GM12873 (cell line): ENCODE data around the gene HASPIN.

Experiments
- CTCF ChIP-seq: IDR thresholded peaks from 2 replicates; pipeline ENCODE4 v1.5.1; 2012; ENCODE audit warnings: low read depth, mild to moderate bottlenecking, moderate library complexity, low read length, control low read depth; ENCODE audit not compliant: insufficient read depth; ENCODE audit errors: missing control alignments

HASPIN gene

DNA sequence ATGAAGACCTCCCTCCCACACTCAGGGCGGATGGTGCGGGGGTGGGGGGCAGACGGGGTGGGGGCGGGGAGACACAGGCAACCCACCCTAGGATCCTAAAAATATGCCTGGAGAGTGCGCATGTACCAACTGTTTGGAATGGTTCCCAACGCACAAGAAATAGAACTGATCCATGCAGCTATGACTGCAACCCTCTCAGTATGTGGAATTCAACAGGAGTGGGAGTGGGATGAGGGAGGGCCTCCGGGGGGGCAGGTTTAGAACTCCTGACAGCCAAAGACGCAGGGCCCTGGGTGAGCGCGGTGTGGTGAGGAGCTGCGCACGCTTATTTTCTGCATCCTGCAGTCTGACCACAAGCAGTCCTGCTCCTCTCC lies 26.6 kb upstream of the HASPIN start:
- TF ChIP-seq CTCF: no peak

- no peak for TF ChIP-seq CTCF
These were observed 25.6 kb upstream of the HASPIN start for GRCh38 chr17:3698139-3698538.

GRCh38 chr17:3699951-3700350 lies 23.8 kb upstream of the HASPIN start:
- no peak for TF ChIP-seq CTCF

GRCh38 chr17:3704931-3705717 lies 18.6 kb upstream of the HASPIN start:
- no peak for TF ChIP-seq CTCF

DNA sequence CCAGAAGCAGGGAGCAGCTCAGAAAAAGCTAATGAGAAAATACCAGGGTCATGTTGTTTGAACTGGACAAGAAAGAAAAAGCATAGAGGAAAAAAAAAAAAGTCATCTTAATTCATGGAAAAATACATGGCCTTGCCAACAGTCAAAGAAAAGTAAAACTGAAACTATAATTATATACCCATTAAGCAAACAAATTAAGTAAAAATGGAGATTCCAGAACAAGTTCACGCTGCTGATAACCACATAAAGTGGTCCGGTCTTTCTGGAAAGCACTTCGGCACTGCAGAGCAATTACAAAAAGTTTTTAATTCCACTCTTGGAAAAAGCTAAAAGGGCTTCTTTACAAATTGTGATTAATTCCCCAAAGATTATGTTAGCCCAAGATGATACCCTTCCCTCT lies 15.3 kb upstream of the HASPIN start:
- no peak for TF ChIP-seq CTCF

- TF ChIP-seq CTCF: no peak
These were observed 12.7 kb upstream of the HASPIN start for GRCh38 chr17:3710951-3711383.

DNA sequence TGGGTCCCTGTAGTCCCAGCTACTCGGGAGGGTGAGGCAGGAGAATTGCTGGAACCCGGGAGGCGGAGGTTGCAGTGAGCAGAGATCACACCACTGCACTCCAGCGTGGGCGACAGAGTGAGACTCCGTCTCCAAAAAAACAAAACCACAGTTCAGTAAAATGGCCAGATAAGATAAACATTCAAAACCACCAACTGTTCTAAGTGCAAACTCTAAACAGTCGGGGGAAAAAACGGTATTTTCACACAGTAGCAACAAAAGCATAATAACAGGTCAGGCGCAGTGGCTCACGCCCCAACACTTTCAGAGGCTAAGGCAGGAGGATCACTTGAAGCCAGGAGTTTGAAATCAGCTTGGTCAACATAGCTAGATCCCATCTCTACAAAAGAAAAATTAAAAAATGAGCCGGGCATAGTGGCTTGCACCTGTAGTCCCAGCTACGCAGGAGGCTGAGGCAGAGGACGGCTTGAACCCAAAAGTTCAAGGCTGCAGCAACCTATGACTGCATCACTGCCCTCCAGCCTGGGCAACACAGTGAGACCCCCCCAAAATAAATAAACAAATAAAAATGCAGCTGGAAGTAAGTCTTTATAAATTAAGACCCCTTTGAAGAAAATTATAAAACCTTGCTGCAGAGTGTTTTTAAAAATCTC lies 10.8 kb upstream of the HASPIN start:
- no peak for TF ChIP-seq CTCF
